T-helper 1 cell treated with Interleukin-12 subunit alpha and Interleukin-12 subunit beta and Interleukin-4 antibody, amounts not matched to agents 30 μg/mL and 1 μg/mL, for 36 hours (primary cell): ENCODE data around the gene STK26.
A peak's percentile ranks its signal among the peaks of the same experiment; 100 is the strongest.
"Not testable (repeated sequence)": the region's sequence is repeated elsewhere in the genome, so short reads cannot be mapped to it uniquely, and the experiment has no call there.

Source experiments
- H3K27ac Mint-ChIP-seq: one replicate; pipeline ENCODE4 v1.8.0; 2021; ENCODE audit warnings: mild to moderate bottlenecking, mixed read lengths
- H3K27me3 Mint-ChIP-seq: one replicate; pipeline ENCODE4 v1.8.0; 2021; ENCODE audit warnings: low read depth, mixed read lengths
- H3K36me3 Mint-ChIP-seq: one replicate; pipeline ENCODE4 v1.8.0; 2021; ENCODE audit warnings: low read depth, mixed read lengths
- H3K4me1 Mint-ChIP-seq: one replicate; pipeline ENCODE4 v1.8.0; 2021; ENCODE audit warnings: low read depth, mixed read lengths
- H3K4me3 Mint-ChIP-seq: one replicate; pipeline ENCODE4 v1.8.0; 2021; ENCODE audit warnings: mild to moderate bottlenecking, moderate library complexity, mixed read lengths
- H3K9me3 Mint-ChIP-seq: one replicate; pipeline ENCODE4 v1.8.0; 2021; ENCODE audit warnings: mixed read lengths

STK26 gene

GRCh38 chrX:132022198-132022966 is 720 bp upstream of the STK26 start:
- H3K9me3 Mint-ChIP-seq, result no peaks in the 10 kb centered on the region
- H3K4me1 Mint-ChIP-seq, result peaks cover 21% of the 10 kb centered on the region
- peaks cover 3% of the 10 kb centered on the region for H3K36me3 Mint-ChIP-seq
- H3K27ac Mint-ChIP-seq, result peak overlapping the region; percentile 87
- peak overlapping the region; percentile 92 for H3K4me3 Mint-ChIP-seq
- no peaks in the 10 kb centered on the region for H3K27me3 Mint-ChIP-seq

DNA sequence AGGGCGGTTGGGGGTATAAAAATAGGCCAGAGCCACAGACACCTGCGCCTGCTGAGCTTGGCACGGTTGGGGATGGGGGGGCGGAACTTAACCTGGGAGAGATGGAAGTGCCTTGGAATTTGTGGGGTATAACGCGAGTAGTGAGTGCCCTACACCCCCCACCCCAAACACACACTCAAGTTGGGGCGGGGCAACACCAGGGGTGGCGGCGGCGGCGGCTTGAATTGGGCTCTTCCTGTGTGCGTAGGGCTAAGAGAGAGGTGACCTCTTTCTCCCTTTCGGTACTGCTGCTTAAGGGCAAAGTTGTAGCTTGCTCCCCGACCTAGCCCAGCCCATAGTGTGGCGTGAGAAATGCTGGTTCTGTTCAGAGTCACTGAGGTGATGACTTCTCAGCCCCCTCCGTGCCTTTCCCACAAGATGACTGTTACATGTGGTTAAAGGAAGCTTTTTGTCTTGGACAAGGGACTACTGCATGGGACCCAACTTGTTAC is 839 bp downstream of the STK26 start:
- Mint-ChIP-seq H3K27me3 (no peaks in the 10 kb centered on the region), H3K4me3 (peak overlapping the region; percentile 92), H3K9me3 (no peaks in the 10 kb centered on the region), H3K36me3 (peaks cover 13% of the 10 kb centered on the region), H3K27ac (peak overlapping the region; percentile 94), H3K4me1 (peaks cover 31% of the 10 kb centered on the region)

DNA sequence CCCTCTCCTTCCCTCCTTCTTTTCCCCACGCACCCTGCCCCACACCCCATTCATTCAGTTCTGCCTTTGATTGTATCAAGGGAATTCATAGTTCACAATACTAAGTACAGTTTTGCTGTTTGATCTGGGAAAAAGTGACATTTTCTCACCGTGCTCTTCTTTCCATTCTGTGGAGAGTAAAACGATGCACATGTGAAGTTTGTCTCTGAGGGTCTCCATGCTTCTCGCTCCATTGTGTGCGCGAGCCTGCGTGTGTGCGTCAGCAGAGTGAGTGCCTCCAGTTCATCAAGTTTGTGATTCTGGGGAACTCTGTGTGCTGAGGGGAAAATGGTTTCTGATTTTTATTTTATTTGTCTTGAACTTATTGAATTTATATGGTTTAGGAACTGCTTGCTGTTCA is 1.9 kb downstream of the STK26 start:
- H3K9me3 Mint-ChIP-seq, result no peaks in the 10 kb centered on the region
- H3K27me3 Mint-ChIP-seq, result no peaks in the 10 kb centered on the region
- H3K36me3 Mint-ChIP-seq, result peaks cover 17% of the 10 kb centered on the region
- H3K4me1 Mint-ChIP-seq, result peaks cover 38% of the 10 kb centered on the region
- peak overlapping the region; percentile 57 for H3K27ac Mint-ChIP-seq
- H3K4me3 Mint-ChIP-seq, result peak overlapping the region; percentile 77

GRCh38 chrX:132030264-132030663 is 7.2 kb downstream of the STK26 start:
- Mint-ChIP-seq H3K4me3 (no peak overlapping the region), H3K9me3 (no peaks in the 10 kb centered on the region), H3K27ac (peak overlapping the region; percentile 36), H3K36me3 (peaks cover 17% of the 10 kb centered on the region), H3K27me3 (no peaks in the 10 kb centered on the region), H3K4me1 (peaks cover 54% of the 10 kb centered on the region)

DNA sequence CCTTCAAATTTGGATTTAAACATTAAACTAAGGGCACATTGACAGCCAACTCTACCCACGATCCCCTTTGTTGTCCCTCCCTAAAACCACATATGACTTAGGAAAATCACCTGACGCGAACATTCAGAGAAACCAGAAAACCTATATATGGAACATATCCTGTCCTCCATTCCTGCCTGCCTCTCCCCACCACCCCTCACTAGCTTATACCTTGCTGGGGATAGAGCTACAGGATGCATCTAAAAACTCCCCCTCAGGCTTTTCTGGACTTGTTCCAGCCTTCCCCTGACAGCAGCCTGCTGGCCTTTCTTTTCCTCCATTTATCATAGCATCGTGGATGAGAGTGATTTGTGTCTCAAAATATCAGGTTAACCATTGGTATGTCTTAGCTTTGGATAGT is 8.8 kb downstream of the STK26 start:
- peaks cover 17% of the 10 kb centered on the region for H3K36me3 Mint-ChIP-seq
- H3K27me3 Mint-ChIP-seq, result no peaks in the 10 kb centered on the region
- peak overlapping the region; percentile 18 for H3K27ac Mint-ChIP-seq
- H3K9me3 Mint-ChIP-seq, result no peaks in the 10 kb centered on the region
- H3K4me1 Mint-ChIP-seq, result peaks cover 55% of the 10 kb centered on the region
- H3K4me3 Mint-ChIP-seq, result peak overlapping the region; percentile 22

DNA sequence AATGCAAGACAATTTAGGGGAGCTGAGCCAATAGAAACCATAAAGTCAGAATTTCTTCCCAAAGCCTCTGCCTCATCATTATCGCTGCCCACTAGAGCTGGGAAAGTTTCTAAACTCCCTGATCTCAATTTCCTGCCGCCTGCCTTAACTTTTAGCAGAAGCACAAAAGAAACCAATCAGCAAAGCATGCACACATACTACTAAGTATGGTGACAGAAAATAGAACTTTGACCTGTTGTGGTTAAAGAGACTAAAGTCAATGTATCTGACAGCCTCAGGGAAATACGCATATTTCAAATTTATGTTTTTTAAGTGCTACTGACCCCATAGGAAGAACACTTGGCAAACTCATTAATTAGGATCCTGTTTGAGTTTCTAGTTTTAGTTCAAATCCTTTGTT is 10.1 kb downstream of the STK26 start:
- peaks cover 49% of the 10 kb centered on the region for H3K4me1 Mint-ChIP-seq
- no peak overlapping the region for H3K4me3 Mint-ChIP-seq
- H3K36me3 Mint-ChIP-seq, result peaks cover 13% of the 10 kb centered on the region
- no peaks in the 10 kb centered on the region for H3K27me3 Mint-ChIP-seq
- no peaks in the 10 kb centered on the region for H3K9me3 Mint-ChIP-seq
- no peak overlapping the region for H3K27ac Mint-ChIP-seq

DNA sequence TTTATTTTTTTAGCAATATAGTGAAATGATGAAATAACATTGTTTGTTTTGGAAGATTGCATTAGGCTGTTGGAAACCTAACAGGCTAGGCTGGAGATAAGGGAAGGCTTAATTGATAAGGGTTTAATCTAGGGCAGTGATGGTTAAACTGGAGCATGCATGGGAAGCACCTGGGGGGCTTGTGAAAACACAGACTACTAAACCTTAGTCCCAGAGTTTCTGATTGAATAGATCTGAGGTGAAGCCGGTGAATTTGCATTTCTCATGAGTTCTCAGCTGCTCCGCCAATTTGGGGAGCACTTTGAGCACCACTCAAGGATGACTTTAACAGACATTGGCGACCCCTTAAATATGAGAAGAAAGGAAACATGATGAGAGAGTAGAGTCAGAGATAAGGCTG is 11.5 kb downstream of the STK26 start:
- no peak overlapping the region for H3K27ac Mint-ChIP-seq
- H3K36me3 Mint-ChIP-seq, result peaks cover 3% of the 10 kb centered on the region
- no peaks in the 10 kb centered on the region for H3K9me3 Mint-ChIP-seq
- H3K4me3 Mint-ChIP-seq, result no peak overlapping the region
- peaks cover 37% of the 10 kb centered on the region for H3K4me1 Mint-ChIP-seq
- no peaks in the 10 kb centered on the region for H3K27me3 Mint-ChIP-seq

DNA sequence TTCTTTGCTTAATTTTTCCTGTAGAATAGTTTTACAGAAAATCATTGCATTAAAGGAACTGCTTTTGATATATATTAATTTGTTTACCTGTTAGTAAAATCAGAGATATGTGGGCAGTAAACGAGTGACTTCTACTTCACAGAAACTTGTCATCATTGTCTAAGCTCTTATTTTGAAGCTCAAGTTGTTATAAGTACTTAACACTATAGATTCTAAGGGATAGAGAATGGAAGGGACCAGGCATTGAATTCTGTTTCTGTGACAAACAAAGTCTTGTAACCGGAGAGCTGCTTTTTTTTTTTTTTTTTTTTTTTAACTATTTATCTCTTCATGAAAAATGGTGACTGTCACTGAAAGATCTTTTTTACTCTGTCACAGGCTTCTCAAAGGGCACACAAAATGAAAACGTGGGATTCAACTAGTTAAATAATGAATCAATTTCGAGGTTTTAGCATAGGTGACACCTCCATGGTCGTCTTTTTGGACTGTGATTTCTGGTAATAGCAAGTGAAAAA is 14.4 kb downstream of the STK26 start:
- no peak overlapping the region for H3K27ac Mint-ChIP-seq
- H3K4me3 Mint-ChIP-seq, result no peak overlapping the region
- H3K27me3 Mint-ChIP-seq, result no peaks in the 10 kb centered on the region
- peaks cover 3% of the 10 kb centered on the region for H3K36me3 Mint-ChIP-seq
- peaks cover 24% of the 10 kb centered on the region for H3K4me1 Mint-ChIP-seq
- no peaks in the 10 kb centered on the region for H3K9me3 Mint-ChIP-seq

DNA sequence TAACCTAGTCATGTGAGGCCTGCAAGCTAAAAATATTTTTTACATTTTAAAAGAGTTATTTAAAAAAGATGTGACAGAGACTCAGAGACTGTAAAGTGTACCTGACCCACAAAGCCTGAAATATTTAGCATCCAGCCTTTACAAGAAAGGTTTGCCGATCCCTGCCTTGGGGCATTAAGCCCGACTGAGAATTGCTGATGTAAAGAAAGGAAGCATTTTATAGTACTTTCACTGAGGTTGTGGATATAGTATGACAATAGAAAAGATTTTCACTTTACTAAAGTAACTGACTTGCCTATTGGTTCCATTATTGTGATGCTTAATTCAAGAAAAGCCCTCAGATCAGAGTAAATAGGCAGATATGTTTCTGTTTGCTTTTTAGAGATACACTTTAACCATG is 17.0 kb downstream of the STK26 start:
- Mint-ChIP-seq H3K27me3 (no peaks in the 10 kb centered on the region), H3K4me3 (no peak overlapping the region), H3K9me3 (no peaks in the 10 kb centered on the region), H3K27ac (no peak overlapping the region), H3K36me3 (peaks cover 3% of the 10 kb centered on the region), H3K4me1 (peaks cover 13% of the 10 kb centered on the region)

DNA sequence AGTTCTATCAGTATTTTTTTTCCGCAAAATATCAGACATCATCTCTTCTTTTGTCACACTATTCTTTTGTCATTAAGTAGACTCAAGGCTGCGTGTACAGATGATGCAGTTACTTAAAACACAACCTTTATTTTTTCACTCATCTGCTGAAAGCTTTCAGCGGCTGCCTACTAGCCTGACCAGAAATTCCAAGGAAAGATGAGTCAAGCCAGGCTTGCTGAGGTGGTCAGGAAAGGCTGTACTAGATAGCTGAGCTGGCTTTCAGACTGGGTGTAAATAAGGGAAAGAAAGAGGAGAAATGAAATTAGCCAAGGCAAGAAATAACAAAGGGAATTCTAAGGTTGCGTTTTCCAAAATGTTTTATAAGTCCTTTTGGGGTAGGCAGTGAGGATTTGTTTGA is 17.9 kb downstream of the STK26 start:
- no peaks in the 10 kb centered on the region for H3K9me3 Mint-ChIP-seq
- H3K36me3 Mint-ChIP-seq, result peaks cover 3% of the 10 kb centered on the region

GRCh38 chrX:132043977-132044376 is 20.9 kb downstream of the STK26 start:
- no peak overlapping the region for H3K27ac Mint-ChIP-seq
- H3K27me3 Mint-ChIP-seq, result no peaks in the 10 kb centered on the region
- no peaks in the 10 kb centered on the region for H3K36me3 Mint-ChIP-seq
- H3K4me1 Mint-ChIP-seq, result peaks cover 4% of the 10 kb centered on the region
- no peaks in the 10 kb centered on the region for H3K9me3 Mint-ChIP-seq
- no peak overlapping the region for H3K4me3 Mint-ChIP-seq

More for the DNA sequence above, 17.9 kb downstream of the STK26 start:
- Mint-ChIP-seq H3K4me3 (no peak overlapping the region), H3K27me3 (no peaks in the 10 kb centered on the region), H3K27ac (no peak overlapping the region), H3K4me1 (peaks cover 6% of the 10 kb centered on the region)

- Mint-ChIP-seq H3K4me3 (no peak overlapping the region), H3K36me3 (no peaks in the 10 kb centered on the region), H3K9me3 (no peaks in the 10 kb centered on the region), H3K4me1 (peaks cover 4% of the 10 kb centered on the region), H3K27me3 (no peaks in the 10 kb centered on the region), H3K27ac (no peak overlapping the region)
Measured at GRCh38 chrX:132044953-132045352, 21.9 kb downstream of the STK26 start.

DNA sequence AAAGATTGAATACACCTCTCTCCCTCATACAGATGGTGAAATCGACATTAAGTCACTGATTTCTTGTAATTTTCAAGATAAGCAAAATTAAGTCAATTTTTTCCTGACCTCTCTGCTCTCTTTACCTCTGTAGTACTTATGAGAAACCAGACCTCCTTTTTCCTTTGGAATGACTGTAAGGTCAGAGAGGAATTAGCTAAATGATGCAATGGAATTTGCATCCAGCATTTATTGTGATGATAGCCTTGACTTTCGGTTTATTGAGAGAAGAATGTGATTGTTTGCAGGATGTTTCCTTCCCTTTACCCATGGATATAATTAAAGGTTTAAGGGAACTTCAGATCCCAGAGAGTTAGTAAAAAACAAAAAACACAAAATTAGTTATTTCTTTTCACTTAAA is 22.4 kb downstream of the STK26 start:
- H3K4me1 Mint-ChIP-seq, result peaks cover 4% of the 10 kb centered on the region
- H3K27me3 Mint-ChIP-seq, result no peaks in the 10 kb centered on the region
- no peak overlapping the region for H3K4me3 Mint-ChIP-seq
- H3K9me3 Mint-ChIP-seq, result no peaks in the 10 kb centered on the region
- H3K27ac Mint-ChIP-seq, result no peak overlapping the region
- H3K36me3 Mint-ChIP-seq, result no peaks in the 10 kb centered on the region

DNA sequence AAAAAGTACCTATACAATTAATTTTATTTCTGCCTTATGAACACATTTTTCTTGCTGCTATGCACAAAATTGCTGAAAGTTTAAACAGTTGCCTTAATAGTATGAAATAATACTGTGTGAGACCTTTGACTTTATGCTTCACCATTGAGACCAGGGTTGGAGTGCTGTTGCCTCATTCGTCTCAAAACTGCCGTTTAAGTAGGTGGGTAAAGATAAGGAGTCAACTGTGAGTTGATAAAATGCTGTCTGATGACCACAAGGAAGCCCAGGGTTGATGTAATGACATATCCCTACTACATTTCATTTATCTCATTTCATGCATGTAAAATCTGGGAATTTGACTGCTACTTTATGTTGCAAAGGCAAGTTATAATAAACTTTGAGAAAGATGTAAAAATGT is 23.4 kb downstream of the STK26 start:
- Mint-ChIP-seq H3K27me3 (no peaks in the 10 kb centered on the region), H3K9me3 (peaks cover 4% of the 10 kb centered on the region), H3K36me3 (peaks cover 3% of the 10 kb centered on the region), H3K27ac (no peak overlapping the region), H3K4me3 (no peak overlapping the region), H3K4me1 (peaks cover 2% of the 10 kb centered on the region)

DNA sequence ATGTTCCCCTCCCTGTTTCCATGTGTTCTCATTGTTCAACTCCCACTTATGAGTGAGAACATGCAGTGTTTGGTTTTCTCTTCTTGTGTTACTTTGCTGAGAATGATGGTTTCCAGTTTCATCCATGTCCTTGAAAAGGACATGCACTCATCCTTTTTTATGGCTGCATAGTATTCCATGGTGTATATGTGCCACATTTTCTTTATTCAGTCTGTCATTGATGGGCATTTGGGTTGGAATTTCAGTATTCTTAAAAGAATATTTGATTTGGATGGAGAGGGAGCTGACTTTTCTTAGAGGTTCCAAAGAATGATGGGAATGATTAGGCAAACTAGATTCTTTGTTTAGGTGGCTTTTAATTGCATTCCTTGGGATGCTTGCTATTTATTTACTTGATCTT is 28.7 kb downstream of the STK26 start:
- H3K36me3 Mint-ChIP-seq, result peaks cover 11% of the 10 kb centered on the region
- not testable (repeated sequence) for H3K4me1 Mint-ChIP-seq, H3K27me3 Mint-ChIP-seq, H3K27ac Mint-ChIP-seq, H3K9me3 Mint-ChIP-seq, H3K4me3 Mint-ChIP-seq
